Hematopoietic multipotent progenitor cell (in vitro differentiated cells): Measurements from ENCODE around the gene NPHP1. TPM values are rescaled to one million over a fixed set of nuclear protein-coding genes. Genes with fewer than 3 reads are reported as not detected.
"Not testable (repeated sequence)": the region's sequence is repeated elsewhere in the genome, so short reads cannot be mapped to it uniquely, and the experiment has no call there.

Source experiments
- DNase-seq, 3 donors: peaks; one replicate each; pipeline ENCODE4 v3.0.0-alpha.2; 2011 to 2015; ENCODE audit warnings: low read depth in 2 of 3, low spot score in 2 of 3
- total RNA-seq: library from RNA; depleted of rRNA; stranded (reverse); fragments of >200 nt; gene quantifications from one replicate; pipeline ENCODE4 v1.2.3, GENCODE V29; 2012

Gene NPHP1
- total RNA-seq, 1 donor, result 1.1 TPM

DNA sequence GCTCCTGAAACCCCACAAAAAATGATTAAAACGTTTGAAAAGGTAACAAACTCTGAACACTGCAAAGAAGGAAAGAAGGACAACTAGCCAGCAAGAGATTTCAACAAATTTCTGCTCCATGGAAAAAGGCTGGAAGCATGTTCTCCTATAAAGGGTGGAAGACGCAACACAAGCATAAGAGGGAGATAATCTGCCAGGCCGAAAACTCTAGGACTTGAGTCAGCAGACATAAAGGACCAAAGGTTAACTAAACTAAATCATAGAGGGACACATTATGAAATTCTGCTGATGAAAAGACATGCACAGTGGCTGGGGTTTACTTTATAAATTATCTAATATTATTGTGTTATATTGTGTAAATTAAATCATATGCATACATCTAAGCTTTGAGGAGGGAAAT is 6.8 kb downstream of the NPHP1 start:
- DNase-seq, result no peak

DNA sequence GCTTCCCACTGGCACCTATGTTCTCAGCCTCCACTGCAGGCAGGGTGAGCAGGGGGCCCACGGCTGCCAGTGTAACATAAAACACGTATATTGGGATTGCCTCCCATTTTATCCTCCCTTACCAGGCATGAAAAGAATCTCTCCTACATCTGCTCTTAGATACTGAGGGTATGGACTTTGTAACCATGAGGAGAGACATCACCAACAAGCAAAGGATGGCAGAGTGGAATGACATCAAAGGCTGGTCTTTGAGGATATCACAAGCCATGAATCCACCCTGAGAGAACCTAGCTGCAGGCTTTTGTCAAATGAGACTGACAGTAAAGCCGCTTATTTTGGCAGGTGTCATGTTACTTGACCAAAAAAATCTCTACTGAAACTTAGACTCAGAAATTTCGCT is 7.4 kb downstream of the NPHP1 start:
- DNase-seq, result no peak

DNA sequence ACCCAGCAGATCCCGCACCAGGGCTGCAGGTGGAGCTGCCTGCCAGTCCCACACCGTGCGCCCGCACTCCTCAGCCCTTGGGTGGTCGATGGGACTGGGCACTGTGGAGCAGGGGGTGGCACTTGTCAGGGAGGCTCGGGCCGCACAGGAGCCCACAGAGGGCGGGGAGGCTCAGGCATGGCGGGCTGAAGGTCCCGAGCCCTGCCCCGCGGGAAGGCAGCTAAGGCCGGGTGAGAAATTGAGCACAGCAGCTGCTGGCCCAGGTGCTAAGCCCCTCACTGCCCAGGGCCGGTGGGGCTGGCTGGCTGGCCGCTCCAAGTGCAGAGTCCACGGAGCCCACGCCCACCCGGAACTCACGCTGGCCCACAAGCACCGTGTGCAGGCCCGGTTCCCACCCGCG is 14.6 kb downstream of the NPHP1 start:
- DNase-seq, result not testable (repeated sequence)

DNA sequence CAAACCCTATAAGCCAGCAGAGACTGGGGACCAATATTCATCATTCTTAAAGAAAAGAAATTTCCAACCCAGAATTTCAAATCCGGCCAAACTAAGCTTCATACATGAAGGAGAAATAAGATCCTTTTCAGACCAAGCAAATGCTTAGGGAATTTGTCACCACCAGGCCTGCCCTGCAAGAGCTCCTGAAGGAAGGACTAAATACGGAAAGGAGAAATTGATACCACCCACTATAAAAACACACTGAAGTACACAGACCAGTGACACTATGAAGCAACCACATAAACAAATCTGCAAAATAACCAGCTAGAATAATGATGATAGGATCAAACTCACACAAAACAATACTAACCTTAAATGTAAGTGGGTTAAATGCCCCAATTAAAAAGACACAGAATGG is 22.4 kb downstream of the NPHP1 start:
- DNase-seq, result no peak

DNA sequence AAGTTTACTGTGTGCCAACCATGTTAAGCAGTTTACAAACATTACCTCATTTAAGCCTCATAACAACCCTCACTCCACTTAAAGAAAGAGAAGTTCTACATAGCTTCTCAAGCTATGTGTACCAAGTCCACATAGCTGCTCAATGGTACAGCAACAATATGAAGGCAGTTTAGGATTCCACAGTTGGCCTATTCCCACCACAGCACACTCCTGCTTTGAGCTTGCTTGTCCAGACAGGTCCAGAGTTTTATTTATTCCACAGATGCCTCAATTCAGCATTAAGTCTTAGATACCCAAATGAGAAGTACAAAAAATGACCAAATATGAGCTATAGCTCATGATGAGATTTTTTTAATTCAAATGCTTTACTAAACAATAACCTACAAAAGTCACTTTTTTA is 24.8 kb downstream of the NPHP1 start:
- DNase-seq, result no peak

DNA sequence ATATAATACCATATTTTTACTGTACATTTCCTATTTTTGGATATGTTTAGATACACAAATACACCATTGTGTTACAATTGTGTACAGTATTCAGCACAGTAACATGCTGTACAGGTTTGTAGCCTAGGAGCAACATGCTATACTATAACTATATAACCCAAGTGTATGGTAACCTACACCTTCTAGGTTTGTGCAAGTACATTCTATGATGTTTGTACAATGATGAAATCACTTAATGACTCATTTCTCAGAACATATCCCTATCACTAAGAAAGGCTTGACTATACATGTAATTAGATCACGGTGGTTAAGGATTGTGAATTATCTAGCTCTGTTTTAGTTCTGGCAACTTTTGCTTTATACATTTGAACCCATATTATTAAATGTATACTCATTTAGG is 31.3 kb downstream of the NPHP1 start:
- DNase-seq, result no peak

DNA sequence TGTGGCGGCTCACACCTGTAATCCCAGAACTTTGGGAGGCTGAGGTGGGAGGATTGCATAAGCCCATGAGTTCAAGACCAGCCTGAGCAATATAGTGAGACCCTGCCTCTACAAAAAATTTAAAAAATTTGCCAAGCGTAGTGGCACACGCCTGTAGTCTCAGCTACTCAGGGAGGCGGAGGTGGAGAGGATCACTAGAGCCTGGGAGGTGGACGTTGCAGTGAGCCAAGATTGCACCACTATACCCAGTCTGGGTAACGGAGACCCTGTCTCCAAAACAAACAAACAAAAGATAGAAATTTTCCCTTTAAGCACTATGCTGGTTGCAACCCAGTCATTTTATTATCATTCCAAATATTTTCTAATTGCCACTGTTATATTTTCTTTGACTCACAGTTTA is 32.3 kb downstream of the NPHP1 start:
- DNase-seq, result no peak

DNA sequence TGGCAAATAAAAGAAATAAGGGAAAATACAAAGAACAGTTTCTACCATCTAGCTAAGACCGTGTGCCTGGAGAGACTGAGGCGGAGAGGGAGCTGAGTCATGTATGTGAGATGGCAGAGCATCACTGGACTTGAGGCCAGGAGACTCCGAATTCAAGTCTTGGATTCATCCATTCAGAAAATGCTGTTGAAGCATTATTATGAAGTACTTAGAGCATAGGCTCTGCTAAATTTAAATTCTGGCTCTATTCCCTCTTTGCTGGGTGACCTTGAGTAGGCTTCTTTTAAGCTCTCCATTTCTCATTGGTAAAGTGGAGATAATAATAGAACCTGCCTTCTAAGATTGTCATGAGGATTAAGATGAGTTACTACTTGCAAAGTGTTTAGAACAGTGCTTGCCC is 34.7 kb downstream of the NPHP1 start:
- DNase-seq, result no peak

DNA sequence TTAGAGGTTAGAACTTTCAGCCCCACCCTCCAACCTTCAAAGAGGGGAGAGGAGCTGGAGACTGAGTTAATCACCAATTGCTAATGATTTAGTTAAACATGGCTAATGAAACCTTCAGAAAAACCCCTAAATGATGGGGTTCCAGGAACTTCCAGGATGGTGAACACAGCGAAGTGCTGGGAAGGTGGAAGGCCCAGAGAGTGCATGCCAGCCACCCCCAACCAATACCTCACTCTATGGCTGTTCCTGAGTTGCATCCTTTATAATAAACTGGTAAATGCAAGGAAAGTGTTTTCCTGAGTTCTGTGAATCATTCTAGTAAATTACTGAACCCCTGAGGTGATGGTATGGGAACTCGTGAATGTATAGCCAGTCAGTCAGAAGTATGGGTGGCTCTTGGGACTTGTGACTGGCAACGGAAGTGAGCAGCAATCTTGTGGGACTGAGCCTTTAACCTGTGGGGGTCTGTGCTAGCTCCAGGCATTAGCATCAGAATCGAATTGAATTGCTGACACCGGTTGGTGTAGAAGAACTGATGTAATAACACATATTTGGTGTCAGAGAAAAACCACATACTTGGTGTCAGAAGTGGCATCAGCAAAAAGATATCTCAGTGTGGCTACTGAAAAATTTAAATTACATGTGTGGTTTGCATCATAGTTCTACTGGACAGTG is 37.4 kb downstream of the NPHP1 start:
- DNase-seq, result no peak

DNA sequence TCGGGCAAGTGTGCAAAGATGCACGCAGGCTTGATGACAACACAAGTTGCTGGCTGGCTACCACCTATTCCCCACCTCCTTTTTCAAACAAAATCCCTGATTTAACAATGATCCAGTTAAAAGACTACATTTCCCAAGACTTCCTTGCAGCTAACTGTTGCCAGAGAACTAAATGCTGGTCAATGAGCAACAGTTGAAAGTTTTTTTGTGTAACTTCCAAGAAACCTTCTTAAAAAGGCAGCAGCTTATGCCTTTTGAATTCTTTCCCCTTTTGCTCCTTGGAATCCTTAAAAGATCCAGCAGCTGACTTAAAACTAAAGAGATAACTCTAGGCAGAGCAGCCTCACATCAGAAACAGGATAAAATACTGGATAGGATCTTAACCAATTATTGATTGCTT is 38.5 kb downstream of the NPHP1 start:
- no peak for DNase-seq

DNA sequence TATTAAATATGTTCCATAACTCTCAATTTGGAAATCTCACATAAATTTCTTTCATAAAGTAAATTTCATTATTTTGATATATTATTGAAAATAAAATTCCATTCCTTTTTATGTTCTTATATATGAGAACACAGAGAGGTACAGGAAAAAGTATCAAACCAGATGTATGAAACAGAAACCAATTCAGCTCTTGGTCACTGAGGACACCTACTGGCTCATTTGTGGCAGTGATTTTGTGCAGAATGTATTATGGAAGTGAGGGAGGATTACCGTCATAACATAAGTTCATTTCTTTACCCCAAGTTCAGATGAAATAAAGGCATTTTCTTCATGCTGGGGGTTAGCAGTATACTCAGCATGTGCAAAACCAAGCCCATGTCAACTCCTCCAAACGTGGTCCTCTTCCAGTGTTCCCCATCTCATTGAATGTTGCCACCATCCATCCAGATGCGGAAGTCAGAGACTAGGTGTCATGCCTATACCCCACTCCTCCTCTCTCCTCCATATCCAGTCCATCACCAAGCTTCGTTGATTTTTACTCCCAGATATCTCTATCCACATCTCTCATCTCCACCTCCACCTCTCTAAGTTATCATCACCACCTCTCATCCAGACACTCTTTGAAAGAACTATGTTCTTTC is 47.5 kb downstream of the NPHP1 start:
- DNase-seq, result peak in 2 of 3 donors; percentile 42 to 72

DNA sequence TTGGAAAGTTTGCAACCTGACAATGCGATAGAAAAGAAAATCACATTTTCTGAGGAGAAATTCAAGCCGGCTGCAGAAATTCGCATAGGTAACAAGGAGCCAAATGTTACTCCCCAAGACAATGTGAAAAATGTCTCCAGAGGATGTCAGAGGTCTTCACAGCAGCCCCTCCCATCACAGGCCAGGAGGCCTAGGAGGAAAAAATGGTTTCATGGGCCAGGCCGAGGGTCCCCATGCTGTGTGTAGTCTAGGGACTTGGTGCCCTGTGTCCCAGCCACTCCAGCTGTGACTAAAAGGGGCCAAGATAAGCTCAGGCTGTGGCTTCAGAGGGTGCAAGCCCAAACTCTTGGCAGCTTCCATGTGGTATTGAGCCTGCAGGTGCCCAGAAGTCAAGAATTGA is 50.0 kb downstream of the NPHP1 start:
- not testable (repeated sequence) for DNase-seq

DNA sequence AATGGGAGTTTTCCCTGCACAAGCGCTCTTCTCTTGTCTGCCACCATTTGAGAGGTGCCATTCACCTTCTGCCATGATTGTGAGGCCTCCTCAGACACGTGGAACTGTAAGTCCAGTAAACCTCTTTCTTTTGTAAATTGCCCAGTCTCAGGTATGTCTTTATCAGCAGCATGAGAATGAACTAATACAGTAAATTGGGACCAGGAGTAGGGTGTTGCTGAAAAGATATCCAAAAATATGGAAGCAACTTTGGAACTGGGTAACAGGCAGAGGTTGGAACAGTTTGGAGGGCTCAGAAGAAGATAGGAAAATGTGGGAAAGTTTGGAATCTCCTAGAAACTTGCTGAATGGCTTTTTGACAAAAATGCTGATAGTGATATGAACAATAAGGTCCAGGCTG is 50.6 kb downstream of the NPHP1 start:
- not testable (repeated sequence) for DNase-seq

DNA sequence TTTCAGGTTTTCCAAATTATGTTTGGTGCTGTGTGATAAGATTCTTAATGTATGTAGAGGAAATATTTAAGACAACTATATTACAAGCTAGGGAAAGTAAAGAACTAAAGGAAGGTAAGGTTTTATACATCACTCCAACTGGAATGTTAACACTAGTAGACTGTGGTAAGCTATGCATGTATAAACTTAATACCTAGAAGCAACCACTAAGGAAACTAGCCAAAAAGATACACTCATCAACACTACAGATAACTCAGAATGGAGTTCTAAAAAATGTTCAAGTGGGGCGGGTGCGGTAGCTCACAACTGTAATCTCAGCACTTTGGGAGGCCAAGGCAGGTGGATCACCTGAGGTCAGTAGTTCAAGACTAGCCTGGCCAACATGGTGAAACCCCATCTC is 51.4 kb downstream of the NPHP1 start:
- no peak for DNase-seq

DNA sequence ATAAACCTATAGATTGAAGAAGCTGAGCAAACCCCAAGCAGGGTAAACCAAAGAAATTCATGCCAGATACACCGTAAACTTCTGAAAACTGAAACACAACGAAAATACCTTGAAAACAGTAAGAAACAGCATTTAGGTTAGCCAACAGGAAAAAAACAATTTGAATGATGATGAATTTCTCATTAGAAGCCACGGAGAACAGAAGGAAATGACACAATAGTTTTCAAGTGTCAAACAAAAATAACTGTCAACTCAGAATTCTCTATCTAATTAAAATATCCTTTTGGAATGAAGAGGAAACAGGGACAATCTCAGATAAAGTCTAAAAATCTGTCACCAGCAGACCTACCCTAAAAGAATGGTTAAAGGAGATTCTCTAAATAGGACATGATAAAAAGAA is 51.9 kb downstream of the NPHP1 start:
- DNase-seq, result no peak

DNA sequence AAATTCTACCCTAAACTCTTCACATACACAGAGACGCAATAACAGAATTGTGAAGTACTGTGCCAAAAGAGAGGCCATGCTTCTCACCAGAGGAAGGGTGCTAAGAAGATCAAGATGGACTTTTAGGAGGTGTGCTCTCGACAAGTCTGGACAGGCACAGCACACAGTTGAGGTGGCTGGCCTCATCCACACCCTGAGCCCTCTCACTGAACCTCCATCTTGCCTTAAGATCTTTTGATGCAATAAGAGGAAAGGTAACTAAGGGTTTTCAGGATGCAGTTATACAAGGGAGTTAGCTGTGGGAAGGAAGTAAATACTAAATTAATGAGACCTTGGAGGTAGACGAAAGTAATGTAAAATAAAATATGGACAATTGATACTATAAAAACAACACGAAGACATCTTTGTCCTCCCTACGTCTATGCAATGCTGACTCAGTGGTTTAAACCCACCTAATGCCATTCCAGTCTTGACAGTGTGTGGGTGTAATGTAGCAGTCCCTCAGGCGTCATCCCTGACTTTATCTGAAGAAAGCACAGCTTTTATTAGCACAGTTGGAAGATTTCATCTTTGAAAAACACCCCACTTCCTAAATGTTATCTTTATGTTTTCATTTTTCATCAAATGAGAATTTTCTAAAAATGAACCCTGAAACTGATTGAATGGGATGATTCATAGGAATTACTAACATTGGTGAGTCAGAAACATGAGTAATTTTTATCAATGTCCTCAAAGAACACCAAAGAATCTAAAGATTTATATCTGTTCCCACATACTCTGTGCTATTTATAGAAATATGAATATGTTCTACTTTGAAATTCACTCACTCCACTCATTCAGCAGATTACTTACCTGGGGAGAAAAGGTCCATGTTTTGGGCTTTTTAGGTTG is 55.2 kb downstream of the NPHP1 start:
- peak in 1 of 3 donors; percentile 4 for DNase-seq

DNA sequence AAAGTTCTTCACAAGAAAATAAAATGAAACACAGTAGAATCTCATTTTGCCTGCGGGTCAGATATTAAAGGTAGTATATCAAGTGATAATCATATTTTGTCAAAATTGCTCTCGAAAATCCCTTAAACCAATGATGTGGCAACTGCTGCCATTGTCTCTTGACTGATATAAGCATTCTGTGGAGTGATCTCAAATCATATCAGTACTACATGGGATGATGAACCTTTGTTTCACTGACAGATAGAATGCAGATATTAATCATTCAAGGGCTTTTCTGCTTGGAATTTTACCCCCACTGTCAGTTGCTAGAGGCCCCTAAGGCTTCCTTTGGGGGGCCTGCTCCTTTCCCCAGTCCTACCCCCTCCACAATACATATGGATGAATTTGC is 57.9 kb downstream of the NPHP1 start:
- no peak for DNase-seq

DNA sequence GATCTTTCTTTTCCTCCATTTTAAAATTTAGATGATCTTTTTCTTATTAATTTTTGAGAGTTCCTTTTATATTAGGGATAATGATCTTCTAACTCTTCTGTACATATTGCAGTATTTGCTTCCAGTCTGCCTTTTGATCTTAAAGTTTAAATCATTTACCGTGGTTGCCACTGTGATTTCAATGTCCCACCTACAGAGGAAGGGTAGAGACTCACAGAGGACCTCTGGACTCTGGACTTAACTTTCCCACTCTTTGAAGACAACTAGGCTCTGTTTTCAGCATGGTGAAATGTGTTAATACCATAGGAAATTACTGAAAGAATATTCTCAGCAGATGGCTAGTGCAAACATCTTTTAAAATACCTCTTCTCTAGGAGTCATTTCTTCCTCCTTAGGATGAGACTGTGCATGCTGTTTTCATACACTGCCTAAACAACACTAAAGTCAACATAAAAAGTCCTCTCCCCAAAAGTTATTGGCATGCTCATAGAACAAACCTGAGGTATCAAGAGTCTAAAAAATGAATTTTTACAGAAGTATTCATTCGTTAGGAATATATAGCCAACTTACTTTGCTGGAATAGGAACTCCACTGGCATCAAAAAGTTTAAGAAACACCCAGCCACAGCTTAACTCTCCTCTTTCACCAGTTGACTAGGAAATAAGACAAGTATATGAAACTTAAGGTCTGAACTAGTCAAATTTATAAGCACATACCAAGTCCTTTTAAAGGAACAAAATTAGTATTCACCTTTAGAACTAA is 58.4 kb downstream of the NPHP1 start:
- no peak for DNase-seq

DNA sequence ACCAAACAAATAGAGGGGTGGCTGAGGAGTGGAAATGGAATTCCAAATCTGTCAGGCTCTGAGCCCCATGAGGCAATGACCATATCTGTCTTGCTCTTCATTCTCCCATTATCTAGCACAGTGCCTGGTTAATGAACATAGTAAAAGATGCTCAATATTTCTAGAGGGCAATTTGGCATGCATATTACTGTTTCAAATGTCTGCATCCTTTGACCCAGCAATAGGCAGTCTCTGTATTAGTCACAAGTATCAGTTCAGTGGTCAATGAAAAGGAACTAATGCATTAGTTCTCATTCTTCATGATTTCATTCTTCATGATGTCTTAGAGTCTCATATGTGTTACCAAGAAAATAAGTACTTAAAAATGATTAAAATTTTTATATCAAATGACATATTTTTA is 60.8 kb downstream of the NPHP1 start:
- no peak for DNase-seq

DNA sequence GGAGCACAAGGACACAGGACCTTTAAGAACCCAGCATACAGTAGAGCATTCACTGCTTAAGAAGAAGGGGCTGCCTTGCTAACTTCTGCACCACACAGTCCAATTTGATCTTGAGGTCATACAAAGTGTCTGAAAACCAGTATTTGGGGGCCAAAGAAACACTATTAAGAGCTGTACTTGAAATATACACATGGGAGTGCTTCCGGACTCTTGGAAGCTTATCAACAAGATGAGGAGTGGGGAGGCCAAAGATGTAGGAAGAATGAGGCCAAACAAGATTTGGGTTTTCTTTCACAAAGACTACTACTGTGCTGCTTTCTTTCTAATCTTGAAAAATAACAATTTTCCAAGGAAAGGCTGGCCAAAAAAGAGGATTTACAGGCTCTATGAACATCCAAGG is 64.4 kb downstream of the NPHP1 start:
- no peak for DNase-seq

DNA sequence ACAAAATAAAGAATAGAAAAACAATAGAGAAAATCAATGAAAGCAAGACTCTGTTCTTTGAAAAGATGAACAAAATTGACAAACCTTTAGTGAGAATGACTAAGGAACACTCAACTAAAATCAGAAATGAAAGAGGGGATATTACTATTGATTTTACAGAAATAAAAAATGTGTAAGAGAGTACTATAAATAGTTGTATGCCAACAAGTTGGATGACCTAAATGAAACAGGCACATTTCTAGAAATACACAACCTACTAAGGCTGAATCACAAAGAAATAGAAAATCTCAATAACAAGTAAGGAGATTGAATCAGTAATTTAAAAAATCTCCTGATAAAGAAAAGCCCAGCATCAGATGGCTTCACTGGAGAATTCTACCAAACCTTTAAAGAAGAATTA is 70.8 kb downstream of the NPHP1 start:
- DNase-seq, result no peak
